ENCODE results near the gene TANGO6. TPM values are rescaled to one million over a fixed set of nuclear protein-coding genes. Genes with fewer than 3 reads are reported as not detected.
A peak's percentile ranks its signal among the peaks of the same experiment; 100 is the strongest.

Gene TANGO6
- total RNA-seq, 1 donor from 2014 or later: 13.7 TPM

DNA sequence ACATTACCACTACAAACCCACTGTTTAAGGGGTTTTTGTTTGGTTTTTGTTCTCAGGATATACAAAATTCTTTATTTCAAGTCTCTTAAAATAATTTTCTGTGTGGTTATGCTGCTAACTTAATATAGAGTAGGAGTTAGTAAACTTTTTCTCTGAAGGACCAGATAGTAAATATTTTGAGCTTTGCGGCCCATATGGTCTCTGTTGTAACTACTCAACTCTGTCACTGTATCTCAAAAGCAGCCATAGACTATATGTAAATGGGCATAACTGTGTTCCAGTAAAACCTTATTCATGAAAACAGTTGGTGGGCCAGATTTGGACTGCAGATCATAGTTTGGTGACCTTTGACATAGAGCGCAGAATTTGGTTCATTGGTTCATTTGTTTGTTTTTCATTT, 7.2 kb downstream of the TANGO6 start:
- FAIRE-seq (no peak), DNase-seq (ENCODE audit: low read depth) (no peak)
- Histone ChIP-seq H3K27me3 (ENCODE audit: control insufficient read depth, insufficient read depth, low read length) (no peaks in the 10 kb centered on the region), H3K36me3 (ENCODE audit: control insufficient read depth, insufficient read depth, low read length) (no peaks in the 10 kb centered on the region), H3K4me3 (ENCODE audit: low read depth, low read length) (no peak overlapping the region)
- TF ChIP-seq, protein P1, sequence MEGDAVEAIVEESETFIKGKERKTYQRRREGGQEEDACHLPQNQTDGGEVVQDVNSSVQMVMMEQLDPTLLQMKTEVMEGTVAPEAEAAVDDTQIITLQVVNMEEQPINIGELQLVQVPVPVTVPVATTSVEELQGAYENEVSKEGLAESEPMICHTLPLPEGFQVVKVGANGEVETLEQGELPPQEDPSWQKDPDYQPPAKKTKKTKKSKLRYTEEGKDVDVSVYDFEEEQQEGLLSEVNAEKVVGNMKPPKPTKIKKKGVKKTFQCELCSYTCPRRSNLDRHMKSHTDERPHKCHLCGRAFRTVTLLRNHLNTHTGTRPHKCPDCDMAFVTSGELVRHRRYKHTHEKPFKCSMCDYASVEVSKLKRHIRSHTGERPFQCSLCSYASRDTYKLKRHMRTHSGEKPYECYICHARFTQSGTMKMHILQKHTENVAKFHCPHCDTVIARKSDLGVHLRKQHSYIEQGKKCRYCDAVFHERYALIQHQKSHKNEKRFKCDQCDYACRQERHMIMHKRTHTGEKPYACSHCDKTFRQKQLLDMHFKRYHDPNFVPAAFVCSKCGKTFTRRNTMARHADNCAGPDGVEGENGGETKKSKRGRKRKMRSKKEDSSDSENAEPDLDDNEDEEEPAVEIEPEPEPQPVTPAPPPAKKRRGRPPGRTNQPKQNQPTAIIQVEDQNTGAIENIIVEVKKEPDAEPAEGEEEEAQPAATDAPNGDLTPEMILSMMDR (IDR thresholded peaks at IDR 0.05; ENCODE audit: insufficient read depth, low read length, severe bottlenecking): no peak

DNA sequence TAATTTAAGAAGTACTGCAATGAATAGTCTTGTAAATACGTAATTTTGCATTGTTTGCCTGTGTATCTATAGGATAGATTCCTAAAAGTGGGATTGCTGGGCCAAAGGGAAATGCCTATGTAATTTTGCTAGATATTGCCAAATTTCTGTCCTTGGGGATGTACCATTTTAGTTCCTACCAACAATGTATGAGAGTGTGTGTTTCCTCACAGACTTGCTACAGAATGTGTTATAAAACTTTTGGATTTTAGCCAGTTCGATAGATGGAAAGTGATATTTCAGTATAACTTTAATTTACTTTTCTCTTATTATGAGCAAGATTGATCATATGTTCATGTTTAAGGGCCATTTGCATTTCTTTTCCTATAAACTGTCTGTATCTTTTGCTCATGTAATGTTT, 8.3 kb downstream of the TANGO6 start:
- TF ChIP-seq, protein P1 (IDR thresholded peaks at IDR 0.05; ENCODE audit: insufficient read depth, low read length, severe bottlenecking): no peak
- Histone ChIP-seq H3K4me3 (ENCODE audit: low read depth, low read length) (no peak overlapping the region), H3K27me3 (ENCODE audit: control insufficient read depth, insufficient read depth, low read length) (no peaks in the 10 kb centered on the region), H3K36me3 (ENCODE audit: control insufficient read depth, insufficient read depth, low read length) (no peaks in the 10 kb centered on the region)
- DNase-seq (ENCODE audit: low read depth) (no peak), FAIRE-seq (no peak)

DNA sequence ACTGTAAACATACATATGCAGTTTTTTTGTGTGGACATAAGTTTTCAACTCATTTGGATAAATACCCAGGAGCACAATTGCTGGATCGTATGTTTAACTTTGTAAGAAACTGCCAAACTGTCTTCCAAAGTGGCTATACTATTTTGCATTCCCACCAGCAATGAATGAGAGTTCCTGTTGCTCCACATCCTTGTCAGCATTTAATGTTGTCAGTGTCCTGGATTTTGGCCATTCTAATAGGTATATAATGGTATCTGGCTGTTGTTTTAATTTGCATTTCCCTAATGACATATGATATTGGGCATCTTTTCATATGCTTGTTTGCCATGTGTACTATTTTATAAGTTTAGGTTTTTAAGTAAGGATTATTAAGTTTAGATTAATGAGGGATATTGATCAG, 14.1 kb downstream of the TANGO6 start:
- DNase-seq (ENCODE audit: low read depth) (no peak), FAIRE-seq (no peak)
- H3K27me3 ChIP-seq (ENCODE audit: control insufficient read depth, insufficient read depth, low read length): no peaks in the 10 kb centered on the region
- TF ChIP-seq, protein P1 (IDR thresholded peaks at IDR 0.05; ENCODE audit: insufficient read depth, low read length, severe bottlenecking): no peak
- H3K4me3 ChIP-seq (ENCODE audit: low read depth, low read length): no peak overlapping the region
- H3K36me3 ChIP-seq (ENCODE audit: control insufficient read depth, insufficient read depth, low read length): peaks cover 9% of the 10 kb centered on the region

DNA sequence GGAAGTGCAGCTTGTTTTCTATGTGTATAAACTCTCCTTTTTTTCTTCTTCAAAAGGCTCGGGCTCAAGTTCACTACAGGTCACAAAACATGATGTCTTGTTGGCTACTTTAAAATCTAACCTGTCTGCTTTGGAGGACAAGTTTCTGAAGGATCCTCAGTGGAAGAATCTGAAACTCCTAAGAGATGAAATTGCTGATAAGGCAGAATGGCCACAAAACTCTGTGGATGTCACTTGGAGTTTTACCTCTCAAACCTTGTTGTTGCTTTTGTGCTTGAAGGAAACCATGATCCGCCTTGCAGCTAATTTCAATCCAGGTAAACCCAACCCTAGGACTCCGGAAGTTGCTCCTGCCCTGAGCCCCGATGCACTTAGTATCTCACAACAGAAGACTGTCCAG, 16.5 kb downstream of the TANGO6 start:
- no peak for FAIRE-seq
- no peak for DNase-seq (ENCODE audit: low read depth)
- Histone ChIP-seq H3K27me3 (ENCODE audit: control insufficient read depth, insufficient read depth, low read length) (no peaks in the 10 kb centered on the region), H3K36me3 (ENCODE audit: control insufficient read depth, insufficient read depth, low read length) (peaks cover 9% of the 10 kb centered on the region), H3K4me3 (ENCODE audit: low read depth, low read length) (no peak overlapping the region)
- TF ChIP-seq, protein P1 (IDR thresholded peaks at IDR 0.05; ENCODE audit: insufficient read depth, low read length, severe bottlenecking): no peak

DNA sequence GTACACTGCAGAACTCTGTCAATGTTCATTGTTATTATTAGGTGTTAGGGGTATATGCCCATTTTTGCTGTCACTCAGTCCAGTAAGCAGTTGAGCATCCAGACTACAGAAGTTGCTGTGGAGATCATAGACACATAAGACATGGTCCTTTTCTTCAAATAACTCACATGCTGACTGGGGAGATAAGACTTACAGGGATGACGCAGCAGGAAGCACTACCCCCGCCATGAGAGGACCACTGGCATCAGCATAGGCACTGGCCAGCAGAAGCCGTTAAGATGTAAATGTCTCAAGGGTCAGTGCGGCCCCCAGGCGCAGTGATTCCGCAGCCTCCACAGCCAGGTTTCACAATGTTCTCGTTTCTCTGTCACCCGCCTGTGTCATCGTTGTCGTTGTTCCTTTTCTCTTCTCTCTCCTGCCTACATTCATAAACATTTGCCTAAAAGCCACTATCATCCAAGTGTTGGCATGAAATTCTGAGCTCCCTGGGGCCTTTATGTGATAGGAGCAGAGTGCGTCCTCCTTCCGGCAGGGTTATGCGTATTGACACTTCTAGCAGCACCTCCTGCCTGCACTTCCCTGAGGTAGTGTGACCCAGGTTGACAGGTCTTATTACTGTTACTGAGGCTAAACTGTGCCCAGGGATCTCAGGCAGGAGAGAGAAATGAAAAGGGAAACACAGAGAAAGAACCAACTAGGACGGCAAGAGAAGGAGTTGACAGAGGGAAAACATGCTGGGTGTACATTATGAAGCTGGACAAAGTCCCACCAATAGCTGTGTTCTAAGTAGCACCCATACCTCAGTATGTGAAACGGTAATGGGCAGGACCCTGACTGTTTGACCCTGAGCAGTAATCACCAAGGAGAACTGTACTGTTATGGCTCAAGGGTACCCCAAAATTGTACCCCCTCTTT, 17.9 kb downstream of the TANGO6 start:
- Histone ChIP-seq H3K4me3 (ENCODE audit: low read depth, low read length) (no peak overlapping the region), H3K27me3 (ENCODE audit: control insufficient read depth, insufficient read depth, low read length) (no peaks in the 10 kb centered on the region), H3K36me3 (ENCODE audit: control insufficient read depth, insufficient read depth, low read length) (peaks cover 9% of the 10 kb centered on the region)
- FAIRE-seq (peak; percentile 28), DNase-seq (ENCODE audit: low read depth) (no peak)
- TF ChIP-seq, protein P1 (IDR thresholded peaks at IDR 0.05; ENCODE audit: insufficient read depth, low read length, severe bottlenecking): no peak

Measured in bronchial epithelial cell (primary cell).